CD4-positive, alpha-beta T cell treated with Interleukin-6 for 4 hours (primary cell): ENCODE data around the gene KRTAP10-4.
"Not testable (repeated sequence)": the region's sequence is repeated elsewhere in the genome, so short reads cannot be mapped to it uniquely, and the experiment has no call there.

Experiments
- DNase-seq: peaks from one replicate; pipeline ENCODE4 v3.0.0-alpha.2; 2020; ENCODE audit warnings: mixed read lengths

Gene KRTAP10-4

DNA sequence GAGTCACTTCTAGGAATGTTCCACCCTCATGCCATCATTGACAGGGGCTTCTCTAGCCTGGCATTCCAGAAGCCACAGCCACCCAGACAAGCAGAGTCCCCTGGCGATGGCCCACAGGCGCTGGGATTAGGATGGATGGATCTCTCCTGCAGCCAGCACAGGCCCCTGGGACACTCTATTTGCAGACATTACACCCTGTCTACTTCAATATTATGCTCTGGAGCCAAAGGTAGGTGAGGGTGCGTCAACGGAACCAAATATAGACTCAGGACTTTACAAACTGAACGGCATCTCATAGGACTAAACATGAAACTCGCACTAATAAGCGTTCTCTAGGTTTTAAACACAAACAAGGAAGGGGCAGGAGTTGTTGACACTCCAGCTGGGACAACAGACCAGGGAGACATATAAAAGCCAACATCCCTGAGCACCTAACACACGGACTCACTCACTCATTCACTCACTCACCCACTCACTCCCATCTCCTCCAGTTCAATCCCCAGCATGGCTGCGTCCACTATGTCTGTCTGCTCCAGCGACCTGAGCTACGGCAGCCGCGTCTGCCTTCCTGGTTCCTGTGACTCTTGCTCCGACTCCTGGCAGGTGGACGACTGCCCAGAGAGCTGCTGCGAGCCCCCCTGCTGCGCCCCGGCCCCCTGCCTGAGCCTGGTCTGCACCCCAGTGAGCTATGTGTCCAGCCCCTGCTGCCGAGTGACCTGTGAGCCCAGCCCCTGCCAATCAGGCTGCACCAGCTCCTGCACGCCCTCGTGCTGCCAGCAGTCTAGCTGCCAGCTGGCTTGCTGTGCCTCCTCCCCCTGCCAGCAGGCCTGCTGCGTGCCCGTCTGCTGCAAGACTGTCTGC lies 26.8 kb downstream of the KRTAP10-4 start, which contains the start of gene KRTAP10-7:
Gene KRTAP10-7 (plus strand): TSS at position 480 of the 861 bp plus-strand sequence. CDS start 25 bp downstream, at position 505.
- DNase-seq = not testable (repeated sequence)

DNA sequence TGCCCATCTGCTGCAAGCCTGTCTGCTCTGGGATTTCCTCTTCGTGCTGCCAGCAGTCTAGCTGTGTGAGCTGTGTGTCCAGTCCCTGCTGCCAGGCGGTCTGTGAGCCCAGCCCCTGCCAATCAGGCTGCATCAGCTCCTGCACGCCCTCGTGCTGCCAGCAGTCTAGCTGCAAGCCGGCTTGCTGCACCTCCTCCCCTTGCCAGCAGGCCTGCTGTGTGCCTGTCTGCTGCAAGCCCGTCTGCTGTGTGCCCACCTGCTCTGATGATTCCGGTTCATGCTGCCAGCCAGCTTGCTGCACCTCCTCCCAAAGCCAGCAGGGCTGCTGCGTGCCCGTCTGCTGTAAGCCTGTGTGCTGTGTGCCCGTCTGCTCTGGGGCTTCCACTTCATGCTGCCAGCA lies 27.6 kb downstream of the KRTAP10-4 start:
- DNase-seq = not testable (repeated sequence)

DNA sequence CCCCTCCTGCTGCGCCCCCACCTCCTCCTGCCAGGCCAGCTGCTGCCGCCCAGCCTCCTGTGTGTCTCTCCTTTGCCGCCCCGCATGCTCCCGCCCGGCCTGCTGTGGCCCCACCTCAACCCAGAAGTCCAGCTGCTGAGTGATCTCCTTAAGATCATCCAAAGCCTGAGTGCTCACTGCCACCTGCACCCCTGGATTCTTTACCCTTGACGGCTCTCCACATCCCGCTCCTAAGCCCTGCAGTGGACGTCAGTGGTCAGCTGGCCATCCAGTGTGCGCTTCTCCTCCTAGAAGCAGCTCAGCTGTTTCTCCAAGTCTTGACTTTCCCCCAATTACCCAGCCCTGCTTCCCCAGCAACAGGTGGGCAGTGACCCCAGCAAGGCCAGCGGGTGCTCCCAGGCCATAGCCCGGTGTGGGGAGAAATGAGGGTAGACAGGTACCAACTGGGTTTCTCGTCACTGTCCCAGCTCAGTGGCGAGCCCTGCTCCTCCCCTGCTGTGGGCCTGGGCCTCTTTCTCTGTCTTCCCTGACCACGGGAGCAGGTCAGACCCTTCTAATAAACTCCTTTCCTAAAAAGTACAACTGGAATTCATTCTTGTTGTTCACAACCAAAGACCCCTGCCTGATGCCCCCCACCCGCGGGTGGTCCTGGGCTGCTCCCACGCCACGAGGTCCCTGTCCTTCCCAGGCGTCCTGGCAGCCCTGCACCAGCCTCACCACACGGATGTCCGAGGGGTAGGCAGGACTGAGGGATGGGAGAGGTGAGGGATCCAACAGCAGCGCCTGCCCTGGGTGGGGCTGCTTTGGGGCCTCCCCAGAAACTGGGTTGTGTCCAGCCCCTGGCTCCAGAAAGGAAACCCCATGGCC lies 28.3 kb downstream of the KRTAP10-4 start:
- no peak for DNase-seq

DNA sequence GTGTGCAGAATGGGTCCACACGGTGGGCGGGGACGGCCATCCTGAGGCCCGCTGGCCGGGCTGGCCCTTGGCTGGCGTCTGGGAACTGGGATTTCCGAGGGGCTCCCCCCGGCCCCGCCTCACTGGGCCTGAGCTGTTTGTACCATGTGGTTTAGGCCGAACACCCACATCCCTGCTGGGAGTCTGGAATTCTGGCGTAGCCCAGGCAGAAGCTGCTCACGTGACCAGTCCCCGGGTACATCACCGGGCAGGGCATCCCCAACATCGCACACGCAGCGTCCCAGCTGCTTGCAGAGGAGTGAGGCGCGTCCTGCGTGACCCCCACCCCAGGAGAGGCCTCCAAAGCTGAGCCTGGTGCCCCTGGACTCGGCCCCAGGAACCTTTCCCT lies 28.9 kb downstream of the KRTAP10-4 start:
- no peak for DNase-seq

DNA sequence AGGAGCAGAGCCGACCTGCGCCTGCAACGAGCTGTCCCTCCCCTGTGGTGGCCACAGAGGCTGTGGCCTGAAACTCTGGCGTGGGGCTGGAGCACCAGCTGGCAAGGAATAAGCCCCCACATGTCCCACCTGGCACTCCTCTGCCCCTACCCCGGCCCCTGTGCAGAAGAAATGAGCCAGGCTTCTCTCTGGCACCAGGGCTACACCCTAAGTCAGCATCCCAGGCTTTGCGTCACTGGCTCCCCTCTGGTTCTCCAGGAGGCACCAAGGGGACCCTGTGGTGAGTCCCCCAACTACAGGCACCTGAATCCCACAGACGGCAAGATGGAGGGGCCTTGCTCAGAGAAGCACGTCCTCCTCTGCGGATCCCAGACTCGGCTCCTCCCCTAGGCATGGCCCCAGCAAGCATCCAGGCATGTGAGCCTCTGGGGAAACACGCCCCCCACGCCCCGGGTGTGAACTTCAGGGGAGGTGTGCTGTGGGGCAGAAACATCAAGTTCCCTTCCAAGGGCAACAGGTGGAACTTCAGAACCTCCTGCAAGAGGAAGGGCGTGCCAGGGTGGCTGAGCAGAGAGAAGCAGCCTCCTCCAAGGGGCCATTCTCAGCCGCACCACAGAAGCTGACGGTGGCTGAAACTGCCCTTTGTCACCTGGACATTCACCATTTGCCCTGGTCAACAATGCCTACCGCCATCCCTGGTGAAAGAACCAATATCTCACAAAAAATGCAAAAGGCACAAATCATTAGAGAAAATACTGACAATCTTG lies 29.8 kb downstream of the KRTAP10-4 start:
- no peak for DNase-seq

DNA sequence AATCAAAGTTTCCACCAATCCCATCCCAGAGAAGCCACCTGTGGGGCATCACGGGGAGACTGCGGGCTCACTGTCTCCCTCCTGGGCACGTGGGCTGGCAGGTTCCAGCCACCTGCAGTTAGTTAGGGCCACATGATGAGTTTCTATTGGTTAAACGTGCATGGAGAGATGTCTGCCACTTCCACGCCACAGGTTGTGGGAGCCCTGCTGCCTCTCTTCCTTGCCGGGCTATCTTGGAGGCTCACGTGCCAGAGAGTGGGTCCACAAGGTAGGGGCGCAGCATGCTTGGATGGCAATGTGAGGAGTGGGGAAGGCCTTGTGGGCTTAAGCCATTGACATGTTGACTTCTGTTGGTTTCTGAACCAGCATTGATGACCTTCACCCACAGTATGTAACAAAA lies 30.4 kb downstream of the KRTAP10-4 start:
- no peak for DNase-seq

DNA sequence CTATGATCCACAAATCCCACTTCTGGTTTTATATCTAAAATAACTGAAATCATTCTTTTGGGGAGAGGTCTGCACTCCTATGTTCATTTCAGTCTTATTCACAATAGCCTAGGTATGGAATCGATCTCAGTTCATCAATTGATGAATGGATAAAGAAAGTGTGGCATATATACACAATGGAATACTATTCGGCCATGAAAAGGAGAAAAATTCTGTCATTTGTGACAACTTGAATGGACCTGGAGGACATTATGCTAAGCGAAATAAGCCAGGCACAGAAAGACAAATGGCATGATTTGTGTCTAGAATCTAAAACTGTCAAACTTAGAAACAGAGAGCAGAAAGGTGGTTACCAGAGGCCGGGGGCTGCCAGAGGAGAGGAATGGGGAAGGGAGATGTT lies 33.0 kb downstream of the KRTAP10-4 start:
- DNase-seq = no peak

DNA sequence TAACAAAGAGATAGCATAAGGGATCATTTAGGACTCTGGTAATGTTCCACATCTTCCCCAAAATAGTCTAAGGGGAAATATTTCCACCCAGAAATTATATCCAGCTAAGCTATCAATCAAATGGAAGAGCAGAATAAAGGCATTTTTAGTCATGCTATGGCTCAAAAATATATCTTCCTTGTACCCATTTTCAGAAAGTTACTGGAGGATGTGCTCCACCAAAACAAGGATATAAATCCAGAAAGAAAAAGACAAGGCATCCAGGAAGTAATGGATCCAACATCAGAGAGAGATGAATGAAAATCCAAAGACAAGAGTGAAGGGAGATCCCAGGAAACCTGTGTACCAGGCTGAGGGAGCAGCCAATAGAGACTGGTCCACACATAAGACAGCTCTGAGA lies 35.7 kb downstream of the KRTAP10-4 start:
- DNase-seq = no peak

DNA sequence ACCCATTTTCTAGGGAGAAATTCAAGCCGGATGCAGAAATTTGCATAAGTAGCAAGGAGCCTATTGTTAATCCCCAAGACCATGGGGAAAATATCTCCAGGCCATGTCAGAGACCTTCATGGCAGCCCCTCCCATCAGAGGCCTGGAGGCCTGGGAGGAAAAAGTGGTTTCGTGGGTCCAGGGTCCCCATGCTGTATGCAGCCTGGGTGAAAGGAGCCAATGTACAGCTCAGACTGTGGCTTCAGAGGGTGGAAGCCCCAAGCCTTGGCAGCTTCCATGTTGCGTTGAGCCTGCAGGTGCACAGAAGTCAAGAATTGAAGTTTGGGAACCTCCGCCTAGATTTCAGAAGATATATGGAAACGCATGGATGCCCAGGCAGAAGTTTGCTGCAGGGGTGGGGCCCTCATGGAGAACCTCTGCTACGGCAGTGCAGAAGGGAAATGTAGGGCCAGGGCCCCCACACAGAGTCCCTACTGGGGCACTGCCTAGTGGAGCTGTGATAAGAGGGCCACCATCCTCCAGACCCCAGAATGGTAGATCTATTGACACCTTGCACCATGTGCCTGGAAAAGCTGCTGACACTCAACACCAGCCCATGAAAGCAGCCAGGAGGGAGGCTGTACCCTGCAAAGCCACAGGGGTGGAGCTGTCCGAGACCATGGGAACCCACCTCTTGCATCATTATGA lies 36.8 kb downstream of the KRTAP10-4 start:
- not testable (repeated sequence) for DNase-seq

DNA sequence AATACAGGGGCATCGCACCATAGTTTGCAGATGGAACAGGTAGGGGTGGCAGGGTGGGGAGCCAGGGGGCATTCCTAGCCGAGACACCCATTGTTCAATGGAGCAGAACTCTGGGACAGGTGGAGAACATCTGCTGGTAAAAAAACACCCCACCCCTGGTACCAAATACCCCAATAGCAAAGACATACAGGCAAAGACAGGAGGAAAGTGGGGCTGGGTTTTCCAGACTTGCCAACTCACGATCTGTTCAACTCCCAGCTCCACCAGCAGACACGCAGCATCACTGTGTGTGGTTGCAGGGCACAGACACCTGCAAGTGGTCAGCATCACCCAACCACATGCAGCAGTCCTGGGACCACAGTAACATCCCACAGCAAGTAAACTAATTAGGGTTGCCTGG lies 38.0 kb downstream of the KRTAP10-4 start:
- no peak for DNase-seq

DNA sequence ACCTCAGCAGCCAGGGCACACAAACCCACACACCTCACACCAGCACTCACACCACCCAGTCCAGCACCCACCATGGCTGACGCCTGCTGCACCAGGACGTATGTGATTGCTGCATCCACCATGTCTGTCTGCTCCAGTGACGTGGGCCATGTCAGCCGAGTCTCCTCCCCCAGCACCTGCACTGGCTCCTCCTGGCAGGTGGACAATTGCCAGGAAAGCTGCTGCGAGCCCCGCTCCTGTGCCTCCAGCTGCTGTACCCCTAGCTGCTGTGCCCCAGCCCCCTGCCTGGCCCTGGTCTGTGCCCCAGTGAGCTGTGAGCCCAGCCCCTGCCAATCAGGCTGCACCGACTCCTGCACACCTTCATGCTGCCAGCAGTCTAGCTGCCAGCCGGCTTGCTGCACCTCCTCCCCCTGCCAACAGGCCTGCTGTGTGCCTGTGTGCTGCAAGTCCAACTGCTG lies 38.5 kb downstream of the KRTAP10-4 start, which contains the start of gene KRTAP10-8:
Gene KRTAP10-8 (plus strand): TSS at position 51 of the 458 bp plus-strand sequence. CDS start 22 bp downstream, at position 73.
- no peak for DNase-seq

DNA sequence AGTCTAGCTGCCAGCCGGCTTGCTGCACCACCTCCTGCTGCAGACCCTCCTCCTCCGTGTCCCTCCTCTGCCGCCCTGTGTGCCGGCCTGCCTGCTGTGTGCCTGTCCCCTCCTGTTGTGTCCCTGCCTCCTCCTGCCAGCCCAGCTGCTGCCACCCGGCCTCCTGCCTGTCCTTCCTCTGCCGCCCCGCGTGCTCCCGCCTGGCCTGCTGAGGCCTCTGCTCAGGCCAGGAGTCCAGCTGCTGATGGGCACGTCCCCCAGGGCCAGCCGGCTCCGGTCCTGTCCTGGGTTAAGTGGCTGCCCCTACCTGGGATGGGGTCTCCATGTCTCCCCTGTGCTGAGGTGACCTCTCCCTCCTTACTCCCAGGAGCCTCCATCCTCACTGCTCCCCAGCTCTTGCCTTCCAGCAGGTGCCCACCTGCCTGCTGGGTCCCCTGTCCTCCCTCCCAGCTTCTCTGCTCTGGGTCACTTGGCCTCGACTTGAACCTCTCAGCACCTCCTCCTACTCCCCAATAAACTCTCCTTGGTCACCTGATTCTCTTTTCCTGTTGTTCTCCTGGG lies 39.2 kb downstream of the KRTAP10-4 start:
- no peak for DNase-seq

DNA sequence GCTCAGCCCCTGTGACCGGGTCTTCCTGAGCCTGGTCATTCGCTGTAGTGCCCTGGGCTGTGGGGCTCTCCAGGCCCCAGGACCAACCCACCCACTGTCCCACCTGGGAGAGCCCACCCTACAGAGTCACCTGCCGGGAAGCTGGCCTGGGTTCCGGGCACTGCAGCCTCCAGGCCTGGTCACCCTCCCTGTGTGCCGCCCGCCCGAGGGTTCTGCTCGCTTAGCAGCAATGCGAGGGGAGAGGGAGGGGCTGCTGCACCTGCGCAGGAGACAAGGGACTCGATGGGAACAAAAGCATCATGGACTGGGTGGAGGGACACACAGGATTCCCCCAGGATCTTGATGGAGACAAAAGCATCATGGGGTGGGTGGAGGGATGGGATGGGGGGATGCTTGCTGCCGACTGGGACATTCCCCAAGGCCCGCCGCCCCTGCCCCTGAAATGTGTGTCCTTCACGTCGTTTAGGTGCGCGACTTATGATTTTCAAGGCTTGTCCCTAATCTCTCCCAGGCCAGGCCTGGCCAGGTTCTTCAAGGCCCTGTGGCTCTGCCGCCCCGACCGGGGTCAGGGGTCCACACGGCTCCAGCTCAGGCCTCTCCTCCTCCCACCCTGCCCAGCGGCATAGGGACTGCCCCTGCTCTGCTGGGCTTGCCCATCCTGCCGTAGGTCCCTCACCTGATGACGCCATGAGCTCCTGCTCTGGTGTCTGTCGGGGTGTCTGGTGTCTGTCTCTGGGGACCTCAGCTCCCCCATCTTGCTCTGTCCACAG lies 40.0 kb downstream of the KRTAP10-4 start:
- no peak for DNase-seq

DNA sequence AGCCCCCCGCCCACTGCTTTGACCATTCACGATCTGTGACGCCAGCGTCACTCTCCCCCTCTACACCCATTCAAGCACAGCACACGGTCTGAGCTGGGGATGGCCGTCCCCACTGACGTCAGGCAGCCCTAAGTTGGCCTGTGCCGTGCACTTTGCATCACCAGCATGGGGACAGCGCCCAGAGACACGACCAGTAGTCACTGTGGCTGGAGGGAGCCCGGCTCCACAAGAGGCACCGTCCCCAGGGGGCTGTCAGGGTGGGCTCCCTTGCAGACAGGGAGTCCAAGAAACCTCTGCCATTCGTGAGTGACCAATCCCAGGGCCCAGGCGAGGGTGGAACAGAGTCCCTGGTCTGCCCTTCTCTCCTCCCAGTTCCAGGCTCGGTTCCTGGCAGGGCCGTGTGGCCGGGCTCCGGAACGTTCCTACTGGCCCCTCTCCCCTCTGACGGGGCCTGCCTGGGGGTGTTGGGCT lies 40.7 kb downstream of the KRTAP10-4 start:
- DNase-seq = no peak

DNA sequence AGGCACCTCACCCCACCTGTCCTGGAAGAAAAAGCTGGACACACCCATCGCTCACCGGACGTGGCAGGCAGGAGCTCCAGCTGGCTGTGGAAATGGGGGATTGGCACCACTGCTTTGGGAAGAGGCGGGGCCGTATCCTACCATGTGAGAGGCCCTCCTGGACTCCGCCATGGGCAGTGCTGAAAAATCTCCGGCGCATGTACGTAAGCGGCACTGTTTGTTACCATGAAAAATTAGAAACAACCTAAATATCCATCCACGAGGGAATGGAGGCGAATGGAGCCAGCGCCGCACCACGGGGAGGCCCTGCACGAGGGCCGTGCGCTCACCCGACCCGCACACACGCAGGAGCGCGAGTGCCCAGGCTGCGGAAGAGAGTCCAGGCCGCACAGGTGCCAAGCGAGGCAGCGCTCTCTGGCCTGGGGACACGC lies 41.4 kb downstream of the KRTAP10-4 start:
- no peak for DNase-seq

DNA sequence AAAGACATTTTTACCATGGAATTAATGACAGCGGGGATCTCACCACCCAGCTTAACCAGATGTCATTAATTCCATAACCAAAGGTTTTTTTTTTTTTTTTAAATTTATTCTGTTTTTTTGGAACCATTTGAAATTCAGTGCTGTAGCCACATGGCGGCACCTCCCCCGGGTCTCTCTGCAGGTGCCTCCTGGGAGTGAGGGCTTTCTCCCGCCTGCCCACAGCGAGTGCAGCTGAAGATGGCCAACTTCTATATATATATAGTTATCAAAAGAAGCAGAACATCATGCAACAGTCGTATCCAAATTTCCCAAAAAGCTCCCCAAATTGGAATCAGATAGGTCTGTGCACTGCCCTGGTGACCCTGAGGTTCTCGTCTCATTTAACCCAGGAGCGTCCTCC lies 41.9 kb downstream of the KRTAP10-4 start:
- no peak for DNase-seq

DNA sequence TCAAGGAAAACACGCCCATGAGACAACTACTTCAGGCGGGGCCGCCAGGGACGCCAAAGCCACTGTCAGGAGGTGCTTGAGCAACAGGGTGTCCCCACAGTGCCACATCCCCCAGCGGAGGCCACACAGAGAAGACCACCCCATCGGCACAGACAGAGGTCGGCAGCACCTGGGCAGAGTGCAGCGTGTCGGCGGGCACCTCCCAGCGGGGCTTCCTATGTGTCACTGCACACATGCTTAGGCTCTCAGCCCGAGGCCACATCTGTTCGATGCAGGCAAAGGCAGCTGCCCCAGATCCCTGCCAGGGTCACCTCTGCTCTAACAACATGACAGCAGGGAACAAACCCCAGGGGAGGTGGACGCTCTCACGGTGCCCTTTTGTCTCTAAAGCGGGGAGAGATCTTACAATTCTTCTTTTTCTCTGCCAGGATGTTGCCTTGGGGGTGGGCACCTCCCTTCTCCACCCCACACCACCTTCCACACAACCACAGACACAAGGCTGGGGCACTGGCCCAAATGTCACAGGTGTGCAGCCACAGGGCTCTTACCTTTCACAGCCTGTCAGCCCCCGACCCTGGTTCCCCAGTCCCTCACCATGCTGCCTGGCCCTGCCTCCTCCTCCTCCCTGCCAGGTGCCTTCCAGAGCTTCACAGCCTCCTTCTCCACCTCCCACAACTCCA lies 42.5 kb downstream of the KRTAP10-4 start:
- no peak for DNase-seq

DNA sequence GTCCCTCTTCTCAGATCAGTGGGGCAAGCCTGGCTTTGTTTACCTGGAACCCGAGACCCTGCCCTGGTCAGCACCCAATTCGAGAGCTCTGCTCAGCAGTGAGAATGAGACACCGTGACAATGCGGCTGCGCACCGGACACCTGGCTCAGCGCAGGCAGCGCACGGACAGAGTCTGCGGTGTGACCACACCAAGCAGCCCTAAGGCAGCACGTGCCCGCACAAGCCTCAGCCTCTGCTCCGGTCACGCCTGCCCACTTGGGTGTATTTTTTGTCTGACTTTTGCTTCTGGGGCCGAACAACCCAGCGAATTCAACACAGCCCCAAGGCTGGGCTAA lies 43.0 kb downstream of the KRTAP10-4 start:
- DNase-seq = no peak

DNA sequence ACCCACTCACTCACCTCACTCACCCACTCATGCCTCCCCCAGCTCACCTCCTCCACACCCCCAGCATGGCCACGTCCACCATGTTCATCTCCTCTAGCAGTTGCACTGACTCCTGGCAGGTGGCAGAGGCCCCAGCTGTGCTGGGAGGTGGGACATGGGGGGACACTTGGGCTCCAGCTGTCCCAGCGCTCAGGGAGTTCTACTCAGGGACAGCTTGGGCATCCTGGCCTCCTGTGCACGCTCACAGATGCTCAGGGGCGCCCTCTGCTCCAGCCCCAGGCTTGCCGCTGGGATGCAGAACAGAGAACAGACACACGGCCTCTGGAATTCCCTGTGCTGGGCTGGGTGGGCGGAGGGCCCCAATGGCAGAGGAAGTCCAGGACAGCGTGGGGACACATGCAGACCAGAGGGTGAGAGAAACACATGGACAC lies 43.6 kb downstream of the KRTAP10-4 start:
- no peak for DNase-seq

DNA sequence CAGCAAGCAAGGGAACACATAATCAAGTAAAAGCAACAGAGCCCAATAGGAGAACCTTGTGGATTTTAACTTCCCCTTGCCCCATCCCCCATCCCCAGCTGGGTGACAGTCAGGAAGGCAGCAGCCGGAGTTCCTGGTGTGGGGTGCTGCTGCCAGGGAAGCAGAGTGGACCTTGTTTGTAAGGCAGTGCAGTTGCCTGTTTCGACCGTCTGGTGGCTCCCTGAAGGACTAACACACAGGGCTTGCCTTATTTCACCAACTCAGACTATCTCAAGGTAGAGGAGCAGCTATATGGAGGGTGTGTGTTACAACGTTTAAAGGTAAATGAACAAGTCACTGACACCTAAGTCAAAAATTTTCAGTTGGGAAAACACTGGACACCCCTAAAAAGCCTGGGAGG lies 45.0 kb downstream of the KRTAP10-4 start:
- peak; percentile 22 for DNase-seq
